ENCODE data around the gene HES2. TPM values are rescaled to one million over a fixed set of nuclear protein-coding genes. Genes with fewer than 3 reads are reported as not detected.
A peak's percentile ranks its signal among the peaks of the same experiment; 100 is the strongest.
"Not testable (repeated sequence)": the region's sequence is repeated elsewhere in the genome, so short reads cannot be mapped to it uniquely, and the experiment has no call there.

The HES2 gene
- total RNA-seq, 1 donor from 2014 or later: 0.26 TPM

GRCh38 chr1:6409053-6409452, 10.7 kb downstream of the HES2 start:
- intact Hi-C loops (cut with micrococcal nuclease): no loop called here
- Mint-ChIP-seq H3K4me3 (no peak overlapping the region), H3K27me3 (peaks cover 35% of the 10 kb centered on the region), H3K36me3 (ENCODE audit: low read depth) (no peaks in the 10 kb centered on the region), H3K9me3 (no peaks in the 10 kb centered on the region), H3K4me1 (peaks cover 3% of the 10 kb centered on the region), H3K27ac (no peak overlapping the region)
- no peak for DNase-seq

GRCh38 chr1:6408023-6408422, 11.7 kb downstream of the HES2 start:
- no peaks in the 10 kb centered on the region for H3K36me3 Mint-ChIP-seq (ENCODE audit: low read depth)
- intact Hi-C loops (cut with micrococcal nuclease): no loop called here
- H3K27ac Mint-ChIP-seq: no peak overlapping the region
- peaks cover 32% of the 10 kb centered on the region for H3K27me3 Mint-ChIP-seq
- no peak for DNase-seq
- H3K4me1 Mint-ChIP-seq: peaks cover 3% of the 10 kb centered on the region
- H3K9me3 Mint-ChIP-seq: no peaks in the 10 kb centered on the region
- H3K4me3 Mint-ChIP-seq: no peak overlapping the region

GRCh38 chr1:6401673-6402072, 18.0 kb downstream of the HES2 start:
- DNase-seq: no peak
- peaks cover 11% of the 10 kb centered on the region for H3K4me1 Mint-ChIP-seq
- no peak overlapping the region for H3K27ac Mint-ChIP-seq
- H3K9me3 Mint-ChIP-seq: no peaks in the 10 kb centered on the region
- H3K36me3 Mint-ChIP-seq (ENCODE audit: low read depth): no peaks in the 10 kb centered on the region
- H3K27me3 Mint-ChIP-seq: peaks cover 16% of the 10 kb centered on the region
- no peak overlapping the region for H3K4me3 Mint-ChIP-seq
- intact Hi-C loops (cut with micrococcal nuclease): no loop called here

GRCh38 chr1:6399294-6399693, 20.4 kb downstream of the HES2 start:
- Mint-ChIP-seq H3K36me3 (ENCODE audit: low read depth) (no peaks in the 10 kb centered on the region), H3K9me3 (no peaks in the 10 kb centered on the region), H3K27ac (no peak overlapping the region), H3K4me1 (peaks cover 13% of the 10 kb centered on the region), H3K4me3 (no peak overlapping the region), H3K27me3 (peaks cover 5% of the 10 kb centered on the region)
- no peak for DNase-seq
- intact Hi-C loops (cut with micrococcal nuclease): loop anchor here (10.0 kb wide), 1 partner anchor 404 kb away; the partner anchor contains the start of gene NPHP4

- Mint-ChIP-seq H3K36me3 (ENCODE audit: low read depth) (no peaks in the 10 kb centered on the region), H3K4me3 (no peak overlapping the region), H3K27ac (no peak overlapping the region), H3K9me3 (no peaks in the 10 kb centered on the region), H3K27me3 (peaks cover 5% of the 10 kb centered on the region), H3K4me1 (peaks cover 18% of the 10 kb centered on the region)
- intact Hi-C loops (cut with micrococcal nuclease): loop anchor here (10.0 kb wide), 1 partner anchor 403 kb away; the partner anchor contains the start of gene NPHP4
- no peak for DNase-seq
Observed at GRCh38 chr1:6397844-6398441, 21.8 kb downstream of the HES2 start.

- peaks cover 3% of the 10 kb centered on the region for H3K36me3 Mint-ChIP-seq (ENCODE audit: low read depth)
- no peaks in the 10 kb centered on the region for H3K9me3 Mint-ChIP-seq
- intact Hi-C loops (cut with micrococcal nuclease): loop anchor here (10.0 kb wide), 1 partner anchor 402 kb away; the partner anchor contains the start of gene NPHP4
- peaks cover 4% of the 10 kb centered on the region for H3K27me3 Mint-ChIP-seq
- H3K27ac Mint-ChIP-seq: no peak overlapping the region
- DNase-seq: no peak
- no peak overlapping the region for H3K4me3 Mint-ChIP-seq
- peaks cover 23% of the 10 kb centered on the region for H3K4me1 Mint-ChIP-seq
Observed at GRCh38 chr1:6396998-6397397, 22.7 kb downstream of the HES2 start.

- not testable (repeated sequence) for H3K4me3 Mint-ChIP-seq; H3K9me3 Mint-ChIP-seq; H3K27me3 Mint-ChIP-seq; H3K36me3 Mint-ChIP-seq (ENCODE audit: low read depth); DNase-seq
- Mint-ChIP-seq H3K27ac (peak overlapping the region; percentile 29), H3K4me1 (peaks cover 28% of the 10 kb centered on the region)
- intact Hi-C loops (cut with micrococcal nuclease): loop anchor here (10.0 kb wide), 1 partner anchor 401 kb away; the partner anchor contains the start of gene NPHP4
Observed at GRCh38 chr1:6395781-6396244, 23.9 kb downstream of the HES2 start.

- H3K27me3 Mint-ChIP-seq; H3K36me3 Mint-ChIP-seq (ENCODE audit: low read depth); DNase-seq; H3K9me3 Mint-ChIP-seq: not testable (repeated sequence)
- H3K4me1 Mint-ChIP-seq: peaks cover 28% of the 10 kb centered on the region
- peak overlapping the region; percentile 50 for H3K4me3 Mint-ChIP-seq
- H3K27ac Mint-ChIP-seq: peak overlapping the region; percentile 76
- intact Hi-C loops (cut with micrococcal nuclease): loop anchor here (10.0 kb wide), 1 partner anchor 400 kb away; the partner anchor contains the start of gene NPHP4
Observed at GRCh38 chr1:6395130-6395529, 24.6 kb downstream of the HES2 start.

- H3K9me3 Mint-ChIP-seq: no peaks in the 10 kb centered on the region
- intact Hi-C loops (cut with micrococcal nuclease): loop anchor here (1.0 to 10.0 kb wide), 5 partner anchors 34 to 399 kb away; partner anchors contain the start of genes NPHP4 and RNF207
Observed at GRCh38 chr1:6393400-6394187, 26.1 kb downstream of the HES2 start, which contains the start of gene ACOT7. ACOT7 (minus strand) TSS chr1:6393767; CDS start chr1:6393399, 368 bp downstream.

GRCh38 chr1:6392809-6393399, 26.8 kb downstream of the HES2 start:
- Mint-ChIP-seq H3K4me1 (peaks cover 33% of the 10 kb centered on the region), H3K36me3 (ENCODE audit: low read depth) (peaks cover 7% of the 10 kb centered on the region), H3K27ac (peak overlapping the region; percentile 89), H3K4me3 (peak overlapping the region; percentile 93), H3K9me3 (no peaks in the 10 kb centered on the region), H3K27me3 (no peaks in the 10 kb centered on the region)
- no peak for DNase-seq
- intact Hi-C loops (cut with micrococcal nuclease): loop anchor here (1.0 to 10.0 kb wide), 5 partner anchors 34 to 398 kb away; partner anchors contain the start of genes NPHP4 and RNF207

More at GRCh38 chr1:6393400-6394187, 26.1 kb downstream of the HES2 start, which contains the start of gene ACOT7:
- peaks cover 33% of the 10 kb centered on the region for H3K4me1 Mint-ChIP-seq
- peak; percentile 97 for DNase-seq
- H3K27me3 Mint-ChIP-seq: no peaks in the 10 kb centered on the region
- peak within 1 kb of the TSS; percentile 93 for H3K4me3 Mint-ChIP-seq
- H3K27ac Mint-ChIP-seq: peak within 1 kb of the TSS; percentile 97
- peaks cover 7% of the 10 kb centered on the region for H3K36me3 Mint-ChIP-seq (ENCODE audit: low read depth)

- H3K27me3 Mint-ChIP-seq: no peaks in the 10 kb centered on the region
- DNase-seq: peak; percentile 73
- peak overlapping the region; percentile 78 for H3K27ac Mint-ChIP-seq
- peak overlapping the region; percentile 93 for H3K4me3 Mint-ChIP-seq
- H3K9me3 Mint-ChIP-seq: no peaks in the 10 kb centered on the region
- peaks cover 29% of the 10 kb centered on the region for H3K4me1 Mint-ChIP-seq
- intact Hi-C loops (cut with micrococcal nuclease): loop anchor here (5.0 to 10.0 kb wide), 2 partner anchors 185 to 397 kb away; partner anchors contain the start of genes NPHP4 and RNF207
- peaks cover 7% of the 10 kb centered on the region for H3K36me3 Mint-ChIP-seq (ENCODE audit: low read depth)
Observed at GRCh38 chr1:6391951-6392808, 27.5 kb downstream of the HES2 start.

GRCh38 chr1:6389971-6390370, 29.7 kb downstream of the HES2 start:
- no peak overlapping the region for H3K27ac Mint-ChIP-seq
- H3K27me3 Mint-ChIP-seq: no peaks in the 10 kb centered on the region
- H3K36me3 Mint-ChIP-seq (ENCODE audit: low read depth): peaks cover 9% of the 10 kb centered on the region
- H3K9me3 Mint-ChIP-seq: no peaks in the 10 kb centered on the region
- intact Hi-C loops (cut with micrococcal nuclease): loop anchor here (5.0 to 10.0 kb wide), 2 partner anchors 183 to 395 kb away; partner anchors contain the start of genes NPHP4 and RNF207
- peaks cover 26% of the 10 kb centered on the region for H3K4me1 Mint-ChIP-seq
- DNase-seq: no peak
- no peak overlapping the region for H3K4me3 Mint-ChIP-seq
